Testis (tissue), 3 donors: Measurements from ENCODE around the gene JMJD8. TPM values are rescaled to one million over a fixed set of nuclear protein-coding genes. Genes with fewer than 3 reads are reported as not detected.

Experiments
- DNase-seq: peaks from one replicate; pipeline ENCODE4 v3.0.0-alpha.2; 2019
- H3K27ac ChIP-seq, 2 donors: fragments of 200-600 bp; sonication (generic); one replicate each; pipeline ENCODE4 v1.5.1; 2019
- H3K27me3 ChIP-seq: fragments of 200-600 bp; sonication (generic); one replicate; pipeline ENCODE4 v1.5.1; 2019
- H3K36me3 ChIP-seq: fragments of 200-600 bp; sonication (generic); one replicate; pipeline ENCODE4 v1.5.1; 2017; ENCODE audit warnings: low read depth; ENCODE audit errors: missing control alignments
- H3K4me1 ChIP-seq: fragments of 200-600 bp; sonication (generic); one replicate; pipeline ENCODE4 v1.5.1; 2019
- H3K4me3 ChIP-seq, 2 donors: fragments of 200-600 bp; sonication (generic); one replicate each; pipeline ENCODE4 v1.5.1; 2017 to 2019
- H3K9me3 ChIP-seq: fragments of 200-600 bp; sonication (generic); one replicate; pipeline ENCODE4 v1.5.1; 2017
- POLR2A ChIP-seq: fragments of 450-650 bp; IDR thresholded peaks from one replicate; pipeline ENCODE4 v1.6.1; 2017; ENCODE audit warnings: antibody characterized with exemption, mild to moderate bottlenecking, moderate library complexity
- WGBS, 2 donors: methylation state at CpG; one replicate each; pipeline ENCODE4 v1.1.5; 2018; 5-methylcytosine and 5-hydroxymethylcytosine counted together
- intact Hi-C: fragments of 100-400 bp; cut with DNase I; formaldehyde crosslinking; loops from one replicate; pipeline ENCODE4 v1.15.1; 2023; ENCODE audit warnings: low total_unique reads
- polyA plus RNA-seq: library from polyadenylated mRNA; stranded (reverse); fragments of 350-450 nt; fragmentation: Illumina TruSeq; extraction: RNeasy Lipid Tissue Mini Kit (QIAGEN cat#74804); gene quantifications from one replicate; pipeline ENCODE4 v1.2.3, GENCODE V29; 2014; ENCODE audit warnings: low read depth, low replicate concordance; ENCODE audit not compliant: insufficient read depth
- total RNA-seq, 2 donors: library from RNA; depleted of rRNA; stranded (reverse); fragments of >200 nt; gene quantifications; one replicate each; pipeline ENCODE4 v1.2.3, GENCODE V29; 2016
- TF ChIP-seq, protein P1 (sequence below), 3 experiments: fragments of 450-650 bp in 2 of 3; fragments of 200-600 bp in 1 of 3; sonication (generic) in 1 of 3; IDR thresholded peaks; one replicate each; pipeline ENCODE4 v1.5.1; 2016 to 2019; ENCODE audit warnings: antibody characterized with exemption in 3 of 3, mild to moderate bottlenecking in 2 of 3, moderate library complexity in 1 of 3

Gene JMJD8
- total and polyA plus RNA-seq, 3 donors from 2014 or later: 84.2 to 101 (median 95.5) TPM

DNA sequence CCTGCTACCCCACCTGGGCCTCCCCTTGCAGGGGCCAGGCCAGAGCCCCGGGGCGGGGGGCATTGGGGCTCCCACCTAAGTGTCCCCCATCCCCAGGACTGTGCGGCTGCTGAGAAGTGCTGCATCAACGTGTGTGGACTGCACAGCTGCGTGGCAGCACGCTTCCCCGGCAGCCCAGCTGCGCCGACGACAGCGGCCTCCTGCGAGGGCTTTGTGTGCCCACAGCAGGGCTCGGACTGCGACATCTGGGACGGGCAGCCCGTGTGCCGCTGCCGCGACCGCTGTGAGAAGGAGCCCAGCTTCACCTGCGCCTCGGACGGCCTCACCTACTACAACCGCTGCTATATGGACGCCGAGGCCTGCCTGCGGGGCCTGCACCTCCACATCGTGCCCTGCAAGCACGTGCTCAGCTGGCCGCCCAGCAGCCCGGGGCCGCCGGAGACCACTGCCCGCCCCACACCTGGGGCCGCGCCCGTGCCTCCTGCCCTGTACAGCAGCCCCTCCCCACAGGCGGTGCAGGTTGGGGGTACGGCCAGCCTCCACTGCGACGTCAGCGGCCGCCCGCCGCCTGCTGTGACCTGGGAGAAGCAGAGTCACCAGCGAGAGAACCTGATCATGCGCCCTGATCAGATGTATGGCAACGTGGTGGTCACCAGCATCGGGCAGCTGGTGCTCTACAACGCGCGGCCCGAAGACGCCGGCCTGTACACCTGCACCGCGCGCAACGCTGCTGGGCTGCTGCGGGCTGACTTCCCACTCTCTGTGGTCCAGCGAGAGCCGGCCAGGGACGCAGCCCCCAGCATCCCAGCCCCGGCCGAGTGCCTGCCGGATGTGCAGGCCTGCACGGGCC lies 51.4 kb downstream of the JMJD8 start:
- Histone ChIP-seq H3K4me1 (peaks cover 33% of the 10 kb centered on the region), H3K27me3 (no peaks in the 10 kb centered on the region), H3K36me3 (no peaks in the 10 kb centered on the region), H3K27ac (no peak overlapping the region), H3K9me3 (no peaks in the 10 kb centered on the region), H3K4me3 (no peak overlapping the region)
- no peak for DNase-seq
- intact Hi-C loops: loop anchor here (10.0 kb wide), 1 partner anchor 48 kb away; no protein-coding TSS in a partner anchor
- TF ChIP-seq POLR2A: no peak
- TF ChIP-seq, protein P1, sequence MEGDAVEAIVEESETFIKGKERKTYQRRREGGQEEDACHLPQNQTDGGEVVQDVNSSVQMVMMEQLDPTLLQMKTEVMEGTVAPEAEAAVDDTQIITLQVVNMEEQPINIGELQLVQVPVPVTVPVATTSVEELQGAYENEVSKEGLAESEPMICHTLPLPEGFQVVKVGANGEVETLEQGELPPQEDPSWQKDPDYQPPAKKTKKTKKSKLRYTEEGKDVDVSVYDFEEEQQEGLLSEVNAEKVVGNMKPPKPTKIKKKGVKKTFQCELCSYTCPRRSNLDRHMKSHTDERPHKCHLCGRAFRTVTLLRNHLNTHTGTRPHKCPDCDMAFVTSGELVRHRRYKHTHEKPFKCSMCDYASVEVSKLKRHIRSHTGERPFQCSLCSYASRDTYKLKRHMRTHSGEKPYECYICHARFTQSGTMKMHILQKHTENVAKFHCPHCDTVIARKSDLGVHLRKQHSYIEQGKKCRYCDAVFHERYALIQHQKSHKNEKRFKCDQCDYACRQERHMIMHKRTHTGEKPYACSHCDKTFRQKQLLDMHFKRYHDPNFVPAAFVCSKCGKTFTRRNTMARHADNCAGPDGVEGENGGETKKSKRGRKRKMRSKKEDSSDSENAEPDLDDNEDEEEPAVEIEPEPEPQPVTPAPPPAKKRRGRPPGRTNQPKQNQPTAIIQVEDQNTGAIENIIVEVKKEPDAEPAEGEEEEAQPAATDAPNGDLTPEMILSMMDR (IDR thresholded peaks at IDR 0.05): no peak
- WGBS, 2 donors: 89 to 94% methylated on average over 18 to 47 of the region's 67 CpGs

DNA sequence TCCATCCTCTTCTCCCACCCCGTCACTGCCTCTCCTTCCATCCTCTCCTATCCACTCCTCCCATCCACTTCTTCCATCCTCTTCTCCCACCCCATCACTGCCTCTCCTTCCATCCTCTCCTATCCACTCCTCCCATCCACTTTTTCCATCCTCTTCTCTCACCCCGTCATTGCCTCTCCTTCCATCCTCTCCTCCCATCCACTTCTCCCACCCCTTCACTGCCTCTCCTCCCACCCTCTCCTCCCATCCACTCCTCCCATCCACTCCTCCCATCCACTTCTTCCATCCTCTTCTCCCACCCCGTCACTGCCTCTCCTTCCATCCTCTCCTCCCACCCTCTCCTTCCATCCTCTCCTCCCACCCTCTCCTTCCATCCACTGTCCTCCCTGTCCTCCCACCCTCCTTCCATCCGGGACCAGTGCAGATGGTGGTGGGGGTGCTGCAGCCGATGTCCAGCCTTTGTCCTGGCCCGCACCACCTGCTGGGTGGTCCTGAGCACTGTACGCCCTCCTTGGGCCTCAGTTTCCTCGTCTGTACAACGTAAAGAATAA lies 52.3 kb downstream of the JMJD8 start:
- TF ChIP-seq, protein P1 (IDR thresholded peaks at IDR 0.05): no peak
- no peak for TF ChIP-seq POLR2A
- Histone ChIP-seq H3K4me3 (no peak overlapping the region), H3K36me3 (no peaks in the 10 kb centered on the region), H3K27ac (no peak overlapping the region), H3K4me1 (peaks cover 27% of the 10 kb centered on the region), H3K9me3 (no peaks in the 10 kb centered on the region), H3K27me3 (no peaks in the 10 kb centered on the region)
- intact Hi-C loops: loop anchor here (10.0 kb wide), 1 partner anchor 47 kb away; no protein-coding TSS in a partner anchor
- WGBS, 2 donors: 63 to 67% methylated on average over 9 of the region's 9 CpGs
- no peak for DNase-seq

Other genes starting within 250 kb of the JMJD8 start
- 100 to 1,000 TPM; 108 to 115 TPM for gene CAPN15, start 156.6 kb downstream of the JMJD8 start, total RNA-seq
- 48.0 TPM for gene CAPN15, start 156.6 kb downstream of the JMJD8 start, polyA plus RNA-seq
- gene PRR35, start 123.9 kb downstream of the JMJD8 start, total RNA-seq: 1 to 10 TPM; 5.0 to 7.2 TPM
- 1.7 TPM for gene PRR35, start 123.9 kb downstream of the JMJD8 start, polyA plus RNA-seq
- gene NHLRC4, start 117.3 kb downstream of the JMJD8 start, total RNA-seq: 1 to 10 TPM; 4.5 TPM
- 3.0 TPM for gene NHLRC4, start 117.3 kb downstream of the JMJD8 start, polyA plus RNA-seq
- gene PIGQ, start 114.4 kb downstream of the JMJD8 start, total RNA-seq: 100 to 1,000 TPM in 1 of 2 donors, 10 to 100 TPM in 1; 95.4 to 123 TPM
- gene PIGQ, start 114.4 kb downstream of the JMJD8 start, polyA plus RNA-seq: 80.5 TPM
- 10 to 100 TPM; 47.9 to 51.2 TPM for gene RAB40C, start 94.3 kb downstream of the JMJD8 start, total RNA-seq
- gene RAB40C, start 94.3 kb downstream of the JMJD8 start, polyA plus RNA-seq: 27.6 TPM
- 10 to 100 TPM in 1 of 2 donors, 1 to 10 TPM in 1; 3.5 to 10.5 TPM for gene WFIKKN1, start 53.3 kb downstream of the JMJD8 start, total RNA-seq
- 1.1 TPM for gene WFIKKN1, start 53.3 kb downstream of the JMJD8 start, polyA plus RNA-seq
- 100 to 1,000 TPM; 161 to 185 TPM for gene METTL26, start 48.0 kb downstream of the JMJD8 start, total RNA-seq
- 72.1 TPM for gene METTL26, start 48.0 kb downstream of the JMJD8 start, polyA plus RNA-seq
- gene MCRIP2, start 42.5 kb downstream of the JMJD8 start, total RNA-seq: 100 to 1,000 TPM in 1 of 2 donors, 10 to 100 TPM in 1; 83.1 to 134 TPM
- gene MCRIP2, start 42.5 kb downstream of the JMJD8 start, polyA plus RNA-seq: 78.2 TPM
- 100 to 1,000 TPM; 155 to 195 TPM for gene WDR90, start 35.0 kb downstream of the JMJD8 start, total RNA-seq
- gene WDR90, start 35.0 kb downstream of the JMJD8 start, polyA plus RNA-seq: 102 TPM
- 100 to 1,000 TPM; 157 to 176 TPM for gene RHOT2, start 16.2 kb downstream of the JMJD8 start, total RNA-seq
- gene RHOT2, start 16.2 kb downstream of the JMJD8 start, polyA plus RNA-seq: 77.7 TPM
- gene RHBDL1, start 8.7 kb downstream of the JMJD8 start, total RNA-seq: 1 to 10 TPM; 8.5 to 9.8 TPM
- 2.1 TPM for gene RHBDL1, start 8.7 kb downstream of the JMJD8 start, polyA plus RNA-seq
- gene STUB1, start 3.9 kb downstream of the JMJD8 start, total RNA-seq: 100 to 1,000 TPM; 126 to 160 TPM
- 93.3 TPM for gene STUB1, start 3.9 kb downstream of the JMJD8 start, polyA plus RNA-seq
- gene WDR24, start 6.1 kb upstream of the JMJD8 start, total RNA-seq: 10 to 100 TPM; 33.9 to 39.1 TPM
- 21.4 TPM for gene WDR24, start 6.1 kb upstream of the JMJD8 start, polyA plus RNA-seq
- gene FBXL16, start 21.5 kb upstream of the JMJD8 start, total RNA-seq: 10 to 100 TPM; 15.8 to 16.1 TPM
- 23.4 TPM for gene FBXL16, start 21.5 kb upstream of the JMJD8 start, polyA plus RNA-seq
- 10 to 100 TPM; 34.9 to 50.6 TPM for gene METRN, start 30.8 kb upstream of the JMJD8 start, total RNA-seq
- gene METRN, start 30.8 kb upstream of the JMJD8 start, polyA plus RNA-seq: 21.0 TPM
- 100 to 1,000 TPM in 1 of 2 donors, 10 to 100 TPM in 1; 81.1 to 108 TPM for gene ANTKMT, start 36.8 kb upstream of the JMJD8 start, total RNA-seq
- gene ANTKMT, start 36.8 kb upstream of the JMJD8 start, polyA plus RNA-seq: 68.5 TPM
- 1 to 10 TPM; 3.2 to 6.1 TPM for gene CCDC78, start 42.1 kb upstream of the JMJD8 start, total RNA-seq
- gene CCDC78, start 42.1 kb upstream of the JMJD8 start, polyA plus RNA-seq: 5.7 TPM
- 10 to 100 TPM in 1 of 2 donors, 1 to 10 TPM in 1; 9.9 to 13.7 TPM for gene HAGHL, start 42.8 kb upstream of the JMJD8 start, total RNA-seq
- gene HAGHL, start 42.8 kb upstream of the JMJD8 start, polyA plus RNA-seq: 7.2 TPM
- 10 to 100 TPM; 58.0 to 59.0 TPM for gene CIAO3, start 56.7 kb upstream of the JMJD8 start, total RNA-seq
- 28.9 TPM for gene CIAO3, start 56.7 kb upstream of the JMJD8 start, polyA plus RNA-seq
- 1 to 10 TPM; 1.5 to 2.8 TPM for gene MSLN, start 76.4 kb upstream of the JMJD8 start, total RNA-seq
- 18.5 TPM for gene MSLN, start 76.4 kb upstream of the JMJD8 start, polyA plus RNA-seq
- gene RPUSD1, start 104.0 kb upstream of the JMJD8 start, total RNA-seq: 10 to 100 TPM; 18.6 to 24.0 TPM
- 11.4 TPM for gene RPUSD1, start 104.0 kb upstream of the JMJD8 start, polyA plus RNA-seq
- 10 to 100 TPM; 90.6 to 95.0 TPM for gene CHTF18, start 104.3 kb upstream of the JMJD8 start, total RNA-seq
- gene CHTF18, start 104.3 kb upstream of the JMJD8 start, polyA plus RNA-seq: 32.5 TPM
- gene GNG13, start 116.4 kb upstream of the JMJD8 start, total RNA-seq: not detected
- gene GNG13, start 116.4 kb upstream of the JMJD8 start, polyA plus RNA-seq: not detected